IPS-11a (cell line): ENCODE results near the gene CHRNA7.
"Not testable (repeated sequence)": the region's sequence is repeated elsewhere in the genome, so short reads cannot be mapped to it uniquely, and the experiment has no call there.

Experiments
- H3K4me3 ChIP-seq: one replicate; pipeline ENCODE4 v1.5.1; 2013; ENCODE audit warnings: low read depth, low read length, control low read depth

The CHRNA7 gene

DNA sequence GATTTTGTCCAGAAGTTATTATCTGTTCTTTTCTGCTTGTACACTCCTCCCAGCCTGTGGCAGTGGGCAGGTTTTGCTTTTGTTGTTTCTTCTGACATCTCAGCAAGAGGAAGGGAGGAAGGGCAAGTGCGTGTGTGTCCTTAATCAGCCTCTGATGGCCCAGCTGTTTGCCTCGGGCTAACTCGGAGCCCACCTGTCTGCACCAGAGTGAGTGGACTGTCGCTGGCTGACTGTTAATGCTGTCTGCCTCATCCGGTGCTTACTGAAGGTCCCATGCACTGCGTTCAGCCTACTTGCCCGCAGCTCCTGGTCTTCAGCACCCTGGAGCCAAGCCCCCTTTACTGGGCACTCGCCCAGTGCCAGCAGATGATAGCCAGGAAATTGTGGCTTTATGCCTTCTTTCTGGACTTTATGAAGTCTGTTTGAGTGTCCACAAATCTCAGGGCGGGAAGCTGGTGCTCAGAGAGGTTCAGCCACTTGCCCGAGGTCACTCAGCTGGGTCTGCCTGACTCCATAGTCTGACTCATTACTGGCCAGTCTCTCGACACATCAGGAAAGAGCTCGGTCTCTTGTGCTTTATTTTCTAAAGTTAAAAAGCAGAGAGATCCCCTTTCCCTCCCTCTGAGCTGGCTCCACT, 89.5 kb downstream of the CHRNA7 start:
- H3K4me3 ChIP-seq = no peak overlapping the region

DNA sequence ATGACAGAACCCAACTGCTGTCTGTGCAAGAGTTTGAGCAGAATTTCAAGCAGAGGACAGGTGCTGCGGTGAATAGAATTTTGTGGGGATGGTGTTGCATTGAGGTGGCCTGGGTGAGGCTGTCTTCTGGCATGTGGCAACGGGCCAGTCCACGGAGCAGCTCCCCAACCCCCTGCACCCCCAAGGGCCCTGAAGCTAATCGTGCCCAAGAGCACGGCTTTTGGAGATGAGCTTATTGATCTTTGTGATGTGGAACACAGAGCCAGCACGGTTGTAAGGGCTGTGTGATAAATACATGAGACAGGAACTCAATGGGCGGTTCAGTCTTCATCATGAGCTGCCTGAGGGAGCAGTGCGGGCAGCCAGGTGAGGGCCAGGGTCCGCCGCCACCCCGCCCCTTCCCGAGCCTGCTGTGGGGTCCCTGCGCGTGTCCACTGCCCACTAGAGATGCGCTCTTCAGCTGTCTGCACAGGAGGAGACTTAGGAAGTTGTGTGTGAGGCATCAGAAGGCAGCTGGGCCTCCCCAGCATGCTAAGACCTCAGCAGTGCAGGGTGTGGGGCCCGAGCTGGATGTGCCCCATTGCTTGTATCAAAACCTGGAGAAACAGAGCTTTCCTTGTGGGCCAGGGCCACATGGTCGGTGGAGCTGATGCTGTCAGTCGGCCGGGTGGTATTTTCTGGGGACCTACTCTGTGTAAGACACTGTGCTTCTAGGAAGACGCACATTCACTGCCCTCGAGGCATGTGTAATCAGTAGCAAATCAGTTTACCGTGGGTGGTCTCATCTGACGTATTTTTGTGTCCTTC, 90.5 kb downstream of the CHRNA7 start:
- no peak overlapping the region for H3K4me3 ChIP-seq

DNA sequence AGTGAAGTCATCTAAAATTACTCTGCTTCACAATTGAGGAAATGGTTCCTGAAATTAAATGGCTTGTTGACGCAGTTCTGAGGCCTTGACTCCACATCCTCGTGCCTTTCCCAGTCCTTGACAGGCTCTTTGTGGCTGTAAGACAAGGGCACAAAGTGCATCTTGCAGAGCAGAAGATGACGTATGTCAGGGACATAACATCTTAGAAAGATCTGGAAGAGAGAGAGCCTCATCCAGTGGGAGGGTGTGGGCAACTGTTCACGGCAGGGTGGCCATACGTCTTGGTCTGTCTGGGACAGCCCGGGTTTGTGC, 91.0 kb downstream of the CHRNA7 start:
- H3K4me3 ChIP-seq = no peak overlapping the region

DNA sequence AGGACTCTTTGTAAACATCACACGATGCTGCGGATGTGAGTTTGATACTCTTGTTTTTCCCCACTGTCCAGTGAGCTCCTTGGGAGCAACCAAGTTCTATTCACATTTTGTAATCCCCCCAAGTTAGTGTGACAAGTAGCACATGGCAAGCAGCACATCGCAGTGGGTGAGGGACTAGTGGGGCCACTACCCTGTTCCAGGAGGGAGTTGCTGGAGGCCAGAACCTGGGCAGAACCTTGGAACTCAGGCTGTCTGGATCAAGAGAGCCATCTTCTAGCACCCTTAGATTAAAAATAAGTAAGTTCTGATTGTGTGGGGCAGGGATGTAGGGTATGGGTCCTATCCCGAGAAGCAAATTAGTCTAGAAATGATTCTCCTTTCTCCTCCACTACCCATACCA, 91.7 kb downstream of the CHRNA7 start:
- no peak overlapping the region for H3K4me3 ChIP-seq

DNA sequence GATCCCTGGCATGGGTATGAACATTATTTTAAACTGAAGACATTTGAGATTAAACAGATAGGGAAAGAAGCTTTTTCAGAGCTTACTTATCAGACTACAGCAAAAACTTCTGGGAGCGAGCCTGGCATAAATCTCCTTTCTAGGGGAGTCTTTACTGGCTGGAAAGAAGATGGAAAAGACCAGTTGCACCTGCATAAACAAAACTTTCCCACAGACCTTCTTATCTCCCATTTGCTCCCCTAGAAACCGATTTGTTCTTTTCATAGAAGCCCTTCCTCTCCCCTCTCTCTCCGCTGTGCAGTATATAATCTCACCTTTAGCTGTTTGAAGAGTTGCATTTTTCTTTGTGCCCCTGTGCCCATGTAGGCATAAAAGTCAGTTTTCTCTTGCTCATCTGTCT, 93.2 kb downstream of the CHRNA7 start:
- no peak overlapping the region for H3K4me3 ChIP-seq

DNA sequence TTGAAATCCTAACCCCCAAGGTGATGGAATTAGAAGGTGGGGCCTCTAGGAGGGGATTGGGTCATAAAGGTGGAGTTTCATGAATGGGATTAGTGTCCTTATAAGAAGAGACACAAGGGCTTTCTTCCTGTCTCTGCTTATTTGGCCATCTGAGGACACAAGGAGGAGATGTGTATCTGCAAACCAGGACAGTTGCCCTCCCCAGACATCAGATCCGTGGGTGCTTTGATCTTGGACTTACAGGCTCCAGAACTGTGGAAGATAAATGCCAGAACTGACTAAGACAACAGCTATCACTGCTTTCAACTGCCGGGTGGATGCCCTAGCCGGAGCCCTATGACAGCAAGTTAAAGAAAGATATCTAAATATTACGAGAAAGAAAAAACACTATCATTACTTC, 94.4 kb downstream of the CHRNA7 start:
- no peak overlapping the region for H3K4me3 ChIP-seq

DNA sequence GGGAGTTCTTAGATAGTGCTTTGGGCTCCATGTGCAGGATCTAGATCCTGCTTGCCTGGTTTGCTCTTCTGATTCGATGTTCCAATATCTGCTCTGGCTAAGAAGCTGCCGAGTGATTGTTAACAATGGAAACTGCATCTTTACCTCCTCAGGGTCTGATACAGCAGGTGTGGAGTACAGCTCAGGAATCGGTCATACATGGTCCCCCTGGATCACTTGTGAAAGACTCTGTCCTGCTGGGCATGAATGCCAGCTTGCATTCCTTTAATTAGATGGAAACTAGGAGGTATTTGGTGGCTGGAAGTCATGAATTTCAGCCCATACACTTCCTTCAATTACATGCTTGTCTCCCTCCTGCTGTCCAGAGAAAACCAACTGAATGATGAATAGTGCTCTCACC, 95.3 kb downstream of the CHRNA7 start:
- no peak overlapping the region for H3K4me3 ChIP-seq

DNA sequence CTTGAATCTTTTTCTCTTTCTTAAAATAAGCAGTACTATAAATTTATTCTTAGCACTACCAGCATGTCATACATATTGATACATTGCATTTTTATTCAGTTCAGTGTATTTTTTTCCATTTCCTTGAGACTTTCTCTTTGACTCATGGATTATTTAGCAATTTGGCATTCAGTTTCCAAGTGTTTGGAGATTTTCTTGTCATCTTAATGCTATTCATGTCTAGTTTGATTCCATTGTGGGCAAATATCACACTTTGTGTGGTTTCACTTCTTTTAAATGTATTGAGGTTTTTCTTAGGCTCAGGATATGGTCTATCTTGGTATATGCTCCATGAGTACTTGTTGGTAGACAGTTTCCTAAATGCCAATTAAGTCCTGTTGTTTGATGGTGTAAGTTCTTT, 99.5 kb downstream of the CHRNA7 start:
- no peak overlapping the region for H3K4me3 ChIP-seq

DNA sequence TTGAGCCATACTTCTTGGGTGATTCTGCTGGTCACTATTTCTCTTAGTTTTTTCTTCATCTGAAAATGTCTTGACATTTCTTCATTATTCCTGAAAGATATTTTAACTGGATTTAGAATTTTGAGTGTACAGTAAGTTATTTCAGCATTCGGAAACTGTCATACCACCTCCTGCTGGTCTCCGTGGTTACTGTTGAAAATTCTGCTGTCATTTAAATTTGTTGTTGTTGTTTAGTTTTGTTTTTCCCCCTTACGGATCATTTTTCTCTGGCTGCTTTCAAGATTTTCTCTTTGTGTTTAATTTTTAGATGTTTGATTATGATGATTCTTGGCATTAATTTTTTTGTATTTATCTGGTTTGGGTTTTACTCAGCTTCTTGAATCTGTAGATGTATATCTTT, 100.5 kb downstream of the CHRNA7 start:
- H3K4me3 ChIP-seq = no peak overlapping the region

DNA sequence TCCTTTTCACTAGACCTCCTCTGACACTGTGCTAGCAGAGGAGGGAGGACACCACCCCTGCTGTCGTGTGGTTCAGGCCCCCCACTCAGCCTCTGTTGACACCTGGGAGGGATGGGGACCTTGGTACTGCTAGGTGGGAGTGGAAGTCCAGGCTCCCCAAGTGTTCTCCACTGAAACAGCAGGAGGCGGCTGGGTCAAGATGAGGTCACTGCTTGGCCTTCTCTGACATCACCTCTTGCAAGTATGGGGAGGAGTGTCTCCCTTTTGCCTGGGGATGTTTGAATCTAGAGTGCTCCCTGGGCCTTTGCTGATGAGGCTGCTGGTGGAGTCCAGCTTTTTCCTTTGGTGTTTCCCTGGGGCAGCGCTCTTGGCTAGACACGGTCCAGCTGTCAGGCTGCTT, 101.5 kb downstream of the CHRNA7 start:
- H3K4me3 ChIP-seq = no peak overlapping the region

DNA sequence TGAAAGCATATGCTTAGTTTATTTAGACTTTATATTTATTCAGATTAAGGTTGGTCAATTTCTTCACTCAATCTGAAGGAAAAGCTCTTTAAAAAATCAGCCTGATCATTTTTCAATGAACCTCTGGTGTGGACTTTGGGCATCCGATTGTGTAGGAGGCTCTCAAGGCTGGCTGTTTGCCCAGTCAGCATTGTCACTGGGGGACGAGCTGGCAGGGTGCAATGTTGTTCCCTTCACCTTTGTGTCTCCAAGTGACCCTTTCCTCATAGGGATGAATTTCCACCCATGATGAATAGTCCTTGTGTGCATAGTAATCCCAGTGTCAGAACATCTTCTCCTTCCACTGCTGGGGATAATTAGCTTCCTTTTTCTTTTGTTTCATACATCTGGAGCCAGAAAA, 102.5 kb downstream of the CHRNA7 start:
- H3K4me3 ChIP-seq = no peak overlapping the region

DNA sequence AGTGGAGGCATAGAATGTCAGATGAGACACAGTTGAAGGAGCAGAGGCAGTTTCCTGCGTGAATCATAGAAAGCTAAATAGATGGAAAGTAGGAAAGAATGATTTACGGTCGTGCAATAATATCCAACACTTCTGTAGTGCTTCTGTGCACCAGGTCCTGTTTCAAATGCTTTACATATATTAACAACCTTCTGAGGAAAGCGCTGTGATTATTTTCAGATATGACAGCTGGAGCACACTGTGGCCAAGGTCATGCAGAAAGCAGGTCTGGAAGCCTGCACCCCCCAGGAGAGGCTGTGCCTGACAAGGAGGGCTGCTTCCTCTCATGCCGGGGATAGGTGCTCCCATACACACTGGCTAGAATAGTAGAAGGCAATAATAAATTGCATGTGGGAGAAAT, 104.5 kb downstream of the CHRNA7 start:
- H3K4me3 ChIP-seq = no peak overlapping the region

DNA sequence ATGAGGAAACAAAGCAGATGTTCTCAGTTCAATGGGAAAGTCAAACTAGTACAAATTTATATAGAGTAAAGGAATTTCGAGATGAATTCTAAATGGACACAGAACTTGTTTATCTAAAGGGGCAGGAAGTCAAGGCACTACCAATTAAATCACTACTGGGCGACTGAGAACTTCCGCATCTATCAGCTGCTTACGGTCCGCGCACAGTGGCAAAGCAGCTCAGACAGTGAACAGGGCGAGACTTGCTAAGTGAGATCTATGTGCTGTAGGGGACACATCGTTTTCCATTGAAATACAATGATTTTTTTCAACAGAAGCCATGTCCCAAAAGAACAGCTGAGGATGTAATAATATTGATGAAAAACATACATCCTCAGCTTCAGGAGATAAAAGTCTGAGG, 105.0 kb downstream of the CHRNA7 start:
- H3K4me3 ChIP-seq = no peak overlapping the region

DNA sequence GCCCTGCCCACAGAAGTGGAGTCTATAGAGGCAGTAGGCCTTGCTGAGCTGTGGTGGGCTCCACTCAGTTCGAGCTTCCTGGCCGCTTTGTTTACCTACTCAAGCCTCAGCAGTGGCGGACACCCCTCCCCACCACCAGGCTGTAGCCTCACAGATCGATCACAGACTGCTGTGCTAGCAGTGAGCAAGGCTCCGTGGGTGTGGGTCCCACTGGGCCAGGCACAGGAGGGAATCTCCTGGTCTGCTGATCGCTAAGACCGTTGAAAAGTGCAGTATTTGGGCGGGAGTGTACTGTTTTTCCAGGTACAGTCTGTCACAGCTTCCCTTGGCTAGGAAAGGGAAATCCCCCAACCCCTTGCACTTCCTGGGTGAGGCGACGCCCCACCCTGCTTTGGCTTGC, 115.2 kb downstream of the CHRNA7 start:
- not testable (repeated sequence) for H3K4me3 ChIP-seq

DNA sequence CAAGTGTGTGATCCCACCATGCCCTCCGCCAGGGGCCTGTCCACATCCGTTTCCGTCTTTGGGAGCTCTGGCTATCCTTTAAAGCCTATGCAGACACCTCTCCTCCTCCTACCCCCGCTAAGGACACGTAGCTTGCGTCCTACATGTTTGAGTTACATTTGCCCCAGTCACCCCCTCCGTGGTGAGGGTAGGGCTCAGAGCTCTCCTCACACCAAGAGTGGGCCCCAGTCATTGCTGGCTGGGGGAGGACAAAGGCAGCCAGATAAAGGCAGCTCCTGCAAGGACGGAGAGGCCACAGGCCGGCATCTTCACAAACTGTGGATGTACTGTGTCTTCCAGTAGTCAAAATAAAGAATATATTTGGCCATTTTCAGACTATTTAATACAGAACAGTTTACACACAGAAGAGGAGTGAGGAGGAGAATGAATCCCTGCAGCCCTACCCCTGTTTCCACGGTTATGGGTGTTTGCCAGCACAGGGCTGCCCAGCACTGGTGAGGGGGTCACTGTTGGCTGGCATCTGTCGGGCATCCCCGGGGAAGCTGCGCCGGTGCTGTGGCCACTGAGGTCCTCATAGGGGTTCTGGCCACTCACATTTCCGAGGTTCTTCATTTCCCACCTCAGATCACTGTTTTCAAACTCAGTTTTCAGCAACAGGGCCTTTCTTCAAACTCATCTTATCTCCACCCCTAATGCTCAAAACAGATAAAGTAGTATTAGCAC, 118.7 kb downstream of the CHRNA7 start:
- no peak overlapping the region for H3K4me3 ChIP-seq

DNA sequence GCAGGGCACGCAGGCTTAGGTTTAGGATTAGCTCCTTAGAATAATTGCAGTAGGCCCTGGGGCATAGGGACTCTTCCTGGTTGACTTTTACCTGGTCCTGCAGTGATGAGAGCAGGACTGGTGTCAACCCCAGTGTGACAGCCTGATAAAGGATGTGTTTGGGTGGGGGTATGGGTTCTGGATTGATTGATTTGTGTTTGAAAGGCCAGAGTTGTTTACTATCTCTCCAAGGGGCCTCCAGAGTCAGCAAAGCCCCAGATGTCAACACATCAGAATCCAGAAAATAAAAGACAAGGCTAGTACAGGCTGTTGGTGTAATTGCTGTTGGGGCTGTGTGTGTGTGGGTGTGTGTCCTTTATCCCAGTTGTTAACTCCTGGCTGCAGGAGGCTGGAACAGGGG, 122.3 kb downstream of the CHRNA7 start:
- no peak overlapping the region for H3K4me3 ChIP-seq

DNA sequence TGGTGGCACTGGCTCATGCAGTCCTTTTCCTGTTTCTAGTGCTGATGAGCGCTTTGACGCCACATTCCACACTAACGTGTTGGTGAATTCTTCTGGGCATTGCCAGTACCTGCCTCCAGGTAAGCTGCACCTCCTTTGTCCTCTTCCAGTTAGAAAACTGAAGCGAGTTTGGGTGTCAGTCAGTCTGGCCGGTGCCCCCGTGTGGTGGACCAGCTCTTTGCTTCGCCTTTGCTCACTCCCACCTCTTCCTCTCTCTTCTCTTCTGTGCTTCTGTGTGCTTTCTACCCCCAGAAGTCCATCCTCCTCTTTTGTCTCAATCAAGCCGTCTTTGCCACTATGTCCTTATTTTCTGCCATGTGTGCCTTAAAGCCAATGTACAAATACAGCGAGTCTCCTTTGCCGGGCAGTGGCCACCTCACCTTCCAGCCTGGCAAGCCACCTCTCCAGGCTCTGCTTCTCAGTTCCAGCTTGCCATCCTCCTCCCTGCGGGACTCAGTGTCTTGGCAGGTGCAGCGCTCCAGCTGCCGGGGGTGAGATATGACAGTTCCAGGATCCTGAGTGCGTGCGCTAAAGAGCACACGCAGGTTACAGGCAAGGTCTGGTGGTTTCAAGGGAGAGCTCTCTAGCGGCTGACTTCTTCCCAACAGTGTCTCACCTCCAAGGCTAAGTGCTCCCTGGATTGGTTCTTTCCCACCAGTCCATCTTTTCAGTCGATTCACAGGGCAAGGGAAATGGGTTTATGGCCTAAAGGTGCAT, 123.7 kb downstream of the CHRNA7 start:
- not testable (repeated sequence) for H3K4me3 ChIP-seq

DNA sequence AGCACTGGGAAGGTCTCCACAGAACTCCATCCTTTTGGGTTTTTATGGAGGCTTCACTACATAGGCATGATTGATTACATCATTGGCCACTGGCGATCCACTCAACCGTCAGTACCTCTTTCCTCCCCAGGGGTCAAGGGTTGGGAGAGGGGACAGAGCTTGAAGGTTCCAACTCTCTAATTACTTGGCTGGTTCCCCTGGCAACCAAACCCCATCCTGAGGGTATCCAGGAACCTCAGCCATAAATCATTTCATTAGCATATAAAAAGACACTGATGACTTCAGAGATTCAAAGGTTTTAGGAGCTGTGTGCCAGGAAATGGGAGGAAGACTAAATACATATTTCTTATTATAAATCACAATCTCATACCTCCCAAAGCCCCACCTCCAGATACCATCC, 131.8 kb downstream of the CHRNA7 start:
- H3K4me3 ChIP-seq = not testable (repeated sequence)

DNA sequence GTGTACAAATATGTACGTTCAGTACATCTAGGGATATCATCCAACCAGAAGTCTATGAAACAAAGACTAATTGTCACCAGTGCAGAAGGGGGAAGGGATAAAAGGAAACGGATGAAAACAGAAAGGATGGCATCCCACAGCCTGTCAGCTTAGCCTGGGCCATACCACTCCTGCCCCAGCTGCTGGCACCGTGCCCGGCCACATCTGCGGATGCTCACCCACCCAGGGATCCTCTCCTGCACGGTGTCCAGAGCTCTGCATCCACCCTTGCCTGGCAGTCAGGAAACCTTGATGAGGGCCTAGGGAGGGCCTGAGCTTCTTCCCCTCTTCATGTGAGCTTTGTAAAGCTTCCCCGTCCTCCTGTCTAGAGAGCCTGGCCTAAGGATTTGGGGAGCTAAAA, 133.8 kb downstream of the CHRNA7 start:
- not testable (repeated sequence) for H3K4me3 ChIP-seq

DNA sequence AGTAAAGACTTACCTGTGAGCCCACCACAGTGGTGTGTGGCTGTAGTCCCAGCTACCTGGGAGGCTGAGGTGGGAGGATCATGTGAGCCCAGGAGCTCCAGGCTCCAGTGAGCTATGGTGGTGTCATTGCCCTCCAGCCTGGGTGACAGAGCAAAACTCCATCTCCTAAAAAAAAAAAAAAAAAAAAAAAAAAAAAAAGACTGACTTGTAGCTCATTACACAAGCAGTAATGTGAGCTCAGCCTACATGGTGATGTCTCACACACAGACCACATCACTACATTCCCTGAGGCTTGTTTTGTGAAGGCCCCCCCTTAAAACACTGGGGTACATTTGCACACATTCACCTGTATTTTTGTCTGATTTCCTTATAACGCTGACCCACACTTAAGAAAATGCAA, 134.4 kb downstream of the CHRNA7 start:
- H3K4me3 ChIP-seq = not testable (repeated sequence)

DNA sequence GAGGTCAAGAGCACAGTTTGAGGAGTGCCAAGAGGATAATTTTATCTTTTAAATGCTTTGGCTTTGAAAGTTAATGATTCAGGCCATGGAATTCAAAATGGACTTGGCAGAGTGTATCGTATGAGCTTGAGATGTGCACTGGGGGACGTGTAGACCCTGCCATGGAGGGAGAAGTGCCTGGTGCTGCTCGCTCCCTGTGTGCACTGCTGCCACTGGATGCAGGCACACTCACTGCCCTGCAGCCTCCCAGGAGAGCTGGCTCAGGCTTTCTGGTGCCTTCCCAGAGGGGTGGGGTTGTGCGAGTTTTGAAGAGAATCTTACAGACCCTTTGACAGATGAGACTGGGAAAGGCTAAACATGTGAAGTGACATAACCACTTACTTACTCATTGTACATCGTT, 135.5 kb downstream of the CHRNA7 start:
- H3K4me3 ChIP-seq = not testable (repeated sequence)

DNA sequence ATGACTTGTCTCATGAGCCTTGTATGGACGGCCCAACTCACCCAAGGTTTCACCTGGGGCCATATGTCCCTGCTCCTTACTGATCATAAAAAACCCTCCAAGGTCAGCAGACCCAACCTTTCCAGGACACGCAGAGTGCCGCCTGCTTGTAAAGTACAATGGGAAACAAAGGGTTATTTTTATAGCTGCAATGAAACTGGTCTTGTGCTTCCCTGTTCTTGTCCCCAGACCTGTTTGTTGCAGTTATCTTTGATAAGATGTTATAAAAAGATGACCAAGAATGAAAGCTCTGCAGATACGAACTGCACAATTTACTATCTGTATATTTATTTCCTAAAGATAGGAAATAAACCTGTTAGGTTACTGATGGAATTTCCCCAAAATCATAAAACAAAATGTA, 136.0 kb downstream of the CHRNA7 start:
- not testable (repeated sequence) for H3K4me3 ChIP-seq
